ENCODE results near the gene DKKL1.

DKKL1 gene

DNA sequence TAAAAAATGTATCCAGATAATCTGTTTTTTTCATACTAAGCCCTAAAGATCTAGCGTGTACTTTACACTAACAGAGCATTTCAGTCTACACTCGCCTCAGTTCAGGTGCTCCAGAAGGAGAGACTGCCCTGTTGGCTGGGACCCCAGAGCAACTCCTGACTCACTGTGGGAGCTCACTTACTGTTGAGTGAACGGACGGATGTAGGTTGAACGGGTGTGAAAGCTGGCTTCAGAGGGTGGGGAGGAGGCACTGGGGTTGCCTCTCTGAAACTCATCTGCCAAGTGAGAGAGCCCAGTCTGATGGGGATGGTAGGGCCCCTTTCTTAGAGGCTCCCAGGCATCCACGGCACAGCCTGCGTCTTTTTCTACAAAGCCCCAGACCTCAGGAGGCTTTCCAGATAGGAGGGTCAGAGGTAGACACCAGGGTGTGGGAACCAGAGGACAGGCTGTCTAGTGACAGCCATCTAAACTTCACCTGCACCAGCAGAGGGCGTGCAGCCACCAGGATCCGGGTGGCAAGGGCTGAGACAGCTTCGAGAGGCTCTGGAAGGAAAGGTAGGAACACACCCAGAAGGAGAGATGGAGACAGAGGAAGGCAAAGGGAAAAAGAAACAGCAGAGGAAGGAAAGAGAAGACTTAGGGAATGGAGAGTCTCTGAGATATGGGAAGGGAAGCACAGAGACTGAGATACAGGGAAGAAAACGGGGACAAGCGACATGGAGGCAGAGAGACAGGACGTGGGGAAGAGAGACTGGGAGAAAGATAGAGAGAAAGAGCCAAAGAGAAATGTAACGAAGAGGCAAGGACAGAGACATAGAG lies 28.1 kb downstream of the DKKL1 start:
- Histone ChIP-seq H3K27me3 (ENCODE audit: low read depth, low read length) (no peaks in the 10 kb centered on the region), H3K4me3 (ENCODE audit: low read depth in 1 of 2, low read length in 2 of 2) (no peak overlapping the region), H3K27ac (ENCODE audit: low read length) (no peak overlapping the region), H3K4me1 (ENCODE audit: control insufficient read depth in 1 of 2, insufficient read depth in 2 of 2, low read length in 2 of 2) (no peaks in the 10 kb centered on the region), H3K9me3 (ENCODE audit: control insufficient read depth in 1 of 2, low read length in 2 of 2) (no peaks in the 10 kb centered on the region), H3K36me3 (ENCODE audit: control insufficient read depth in 1 of 2, insufficient read depth in 2 of 2, low read length in 2 of 2) (no peaks in the 10 kb centered on the region)

DNA sequence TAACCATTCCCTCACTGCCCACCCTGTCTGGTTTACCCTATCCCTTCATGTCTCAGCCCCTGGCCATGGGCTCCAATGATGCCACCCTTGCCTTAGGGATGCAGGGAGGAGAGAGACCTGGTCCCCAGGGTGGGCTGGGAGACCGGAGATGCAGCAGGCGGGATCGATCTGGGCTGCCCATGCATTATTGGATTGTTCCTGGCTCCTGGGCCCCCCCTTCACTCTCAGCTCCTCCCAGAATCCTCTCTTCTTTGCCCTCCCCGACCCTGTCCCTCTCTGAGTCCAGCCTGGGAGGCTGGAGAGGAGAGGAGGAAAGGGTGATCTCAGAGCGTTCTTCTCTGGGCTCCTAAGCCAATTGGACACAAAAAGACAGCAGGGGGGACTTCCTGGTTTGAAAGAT lies 30.2 kb downstream of the DKKL1 start:
- Histone ChIP-seq H3K4me1 (ENCODE audit: control insufficient read depth in 1 of 2, insufficient read depth in 2 of 2, low read length in 2 of 2) (no peaks in the 10 kb centered on the region), H3K27me3 (ENCODE audit: low read depth, low read length) (no peaks in the 10 kb centered on the region), H3K4me3 (ENCODE audit: low read depth in 1 of 2, low read length in 2 of 2) (no peak overlapping the region)

DNA sequence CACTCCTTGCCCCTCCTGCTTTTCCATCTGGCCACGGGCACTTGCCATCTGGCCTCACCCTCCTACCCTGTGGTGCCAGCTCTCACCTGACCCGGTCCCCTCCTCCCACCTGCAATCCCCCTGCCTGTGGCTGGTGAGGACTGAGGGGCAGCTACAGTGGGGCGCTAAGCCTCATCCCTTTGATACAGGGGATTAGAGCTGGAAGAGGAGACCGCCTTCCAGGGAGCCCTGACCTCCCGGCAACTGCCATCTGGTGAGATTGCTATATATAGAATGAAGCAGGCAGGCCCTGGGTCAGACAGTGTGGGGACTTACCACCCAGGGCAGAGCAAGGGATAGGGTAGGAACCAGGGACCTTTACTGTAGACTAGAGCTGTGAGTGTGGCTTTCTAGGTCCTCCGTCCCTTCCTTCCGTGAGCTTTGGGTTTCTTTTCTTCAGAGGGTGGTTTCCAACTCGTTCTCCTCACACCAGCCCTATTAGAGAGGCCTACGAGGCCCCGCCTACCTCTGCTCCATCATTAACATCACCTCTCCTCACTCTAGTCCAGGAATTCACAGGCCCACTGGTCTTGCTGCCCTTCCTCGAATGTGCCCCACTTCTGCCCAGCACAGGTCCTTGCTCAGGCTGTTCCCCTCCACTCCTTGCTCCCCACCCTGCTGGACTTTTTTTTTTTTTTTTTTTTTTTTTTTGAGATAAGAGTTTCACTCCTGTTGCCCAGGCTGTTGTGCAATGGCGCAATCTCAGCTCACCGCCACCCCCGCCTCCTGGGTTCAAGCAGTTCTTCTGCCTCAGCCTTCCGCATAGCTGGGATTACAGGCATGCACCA lies 32.1 kb downstream of the DKKL1 start:
- no peaks in the 10 kb centered on the region for H3K9me3 ChIP-seq (ENCODE audit: control insufficient read depth in 1 of 2, low read length in 2 of 2)
- H3K27me3 ChIP-seq (ENCODE audit: low read depth, low read length) = no peaks in the 10 kb centered on the region
- H3K4me3 ChIP-seq (ENCODE audit: low read depth in 1 of 2, low read length in 2 of 2) = no peak overlapping the region
- no peaks in the 10 kb centered on the region for H3K4me1 ChIP-seq (ENCODE audit: control insufficient read depth in 1 of 2, insufficient read depth in 2 of 2, low read length in 2 of 2)
- H3K36me3 ChIP-seq (ENCODE audit: control insufficient read depth in 1 of 2, insufficient read depth in 2 of 2, low read length in 2 of 2) = no peaks in the 10 kb centered on the region
- H3K27ac ChIP-seq (ENCODE audit: low read length) = no peak overlapping the region

More for the DNA sequence above, 30.2 kb downstream of the DKKL1 start:
- no peak overlapping the region for H3K27ac ChIP-seq (ENCODE audit: low read length)
- no peaks in the 10 kb centered on the region for H3K9me3 ChIP-seq (ENCODE audit: control insufficient read depth in 1 of 2, low read length in 2 of 2)
- no peaks in the 10 kb centered on the region for H3K36me3 ChIP-seq (ENCODE audit: control insufficient read depth in 1 of 2, insufficient read depth in 2 of 2, low read length in 2 of 2)

DNA sequence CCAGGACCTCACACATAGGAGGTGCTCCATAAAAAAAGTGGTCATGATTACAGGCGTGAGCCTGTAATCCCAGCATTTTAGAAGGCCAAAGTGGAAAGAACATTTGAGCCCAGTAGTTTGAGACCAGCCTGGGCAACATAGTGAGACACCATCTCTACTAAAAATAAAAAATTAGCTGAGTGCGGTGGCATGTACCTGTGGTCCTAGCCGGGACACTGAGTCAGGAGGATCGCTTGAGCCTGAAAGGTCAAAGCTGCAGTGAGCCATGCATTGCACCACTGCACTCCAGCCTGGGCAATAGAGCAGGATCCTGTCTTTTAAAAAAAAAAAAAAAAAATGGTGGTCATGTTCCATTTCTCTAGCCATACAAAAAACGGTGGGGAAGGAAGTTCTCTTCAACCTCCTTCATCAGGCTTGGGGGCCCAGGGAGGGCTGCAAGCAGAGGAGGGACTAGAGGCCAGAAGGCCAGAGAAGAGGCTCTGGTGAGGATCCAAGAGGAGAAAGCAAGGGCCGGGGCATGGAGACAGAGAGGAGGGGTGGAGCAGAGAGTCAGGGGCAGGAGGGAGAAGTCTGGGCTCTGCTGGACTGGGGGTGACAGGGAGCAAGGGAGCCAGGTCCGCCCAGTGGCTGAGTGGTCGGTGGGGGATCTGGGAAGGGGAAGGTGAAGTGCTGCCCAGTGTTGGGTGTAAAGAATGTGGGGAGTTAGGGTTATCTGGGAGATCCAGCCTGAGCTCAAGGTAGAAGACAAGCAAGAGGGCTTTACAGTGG lies 33.2 kb downstream of the DKKL1 start:
- Histone ChIP-seq H3K4me1 (ENCODE audit: control insufficient read depth in 1 of 2, insufficient read depth in 2 of 2, low read length in 2 of 2) (no peaks in the 10 kb centered on the region), H3K9me3 (ENCODE audit: control insufficient read depth in 1 of 2, low read length in 2 of 2) (no peaks in the 10 kb centered on the region), H3K4me3 (ENCODE audit: low read depth in 1 of 2, low read length in 2 of 2) (no peak overlapping the region), H3K36me3 (ENCODE audit: control insufficient read depth in 1 of 2, insufficient read depth in 2 of 2, low read length in 2 of 2) (no peaks in the 10 kb centered on the region), H3K27ac (ENCODE audit: low read length) (no peak overlapping the region), H3K27me3 (ENCODE audit: low read depth, low read length) (no peaks in the 10 kb centered on the region)

DNA sequence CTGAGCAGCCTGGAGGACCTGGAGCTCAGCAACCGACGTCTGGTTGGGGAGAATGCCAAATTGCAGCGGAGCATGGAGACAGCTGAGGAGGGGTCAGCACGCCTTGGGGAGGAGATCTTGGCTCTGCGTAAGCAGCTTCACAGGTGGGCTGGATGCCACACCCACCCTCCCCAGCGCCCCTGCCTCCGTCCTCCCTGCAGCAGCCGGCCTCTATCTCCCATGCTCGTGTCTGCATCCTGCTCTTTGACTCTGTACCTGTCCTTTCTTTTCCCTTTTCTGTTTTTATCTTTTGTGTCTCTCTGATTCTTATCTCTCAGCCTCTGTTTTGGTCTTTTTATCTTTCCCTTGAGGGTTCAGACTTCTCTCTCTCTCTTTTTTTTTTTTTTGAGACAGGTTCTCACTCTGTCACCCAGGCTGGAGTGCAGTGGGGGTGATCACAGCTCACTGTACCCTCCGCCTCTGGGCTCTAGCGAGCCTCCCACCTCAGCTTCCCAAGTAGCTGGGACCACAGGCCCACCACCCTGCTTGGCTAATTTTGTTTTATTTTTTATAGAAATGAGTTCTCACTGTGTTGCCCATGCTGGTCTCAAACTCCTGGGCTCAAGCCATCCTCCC lies 34.4 kb downstream of the DKKL1 start:
- H3K4me1 ChIP-seq (ENCODE audit: control insufficient read depth in 1 of 2, insufficient read depth in 2 of 2, low read length in 2 of 2) = no peaks in the 10 kb centered on the region
- no peaks in the 10 kb centered on the region for H3K27me3 ChIP-seq (ENCODE audit: low read depth, low read length)
- H3K27ac ChIP-seq (ENCODE audit: low read length) = no peak overlapping the region
- no peaks in the 10 kb centered on the region for H3K9me3 ChIP-seq (ENCODE audit: control insufficient read depth in 1 of 2, low read length in 2 of 2)
- no peak overlapping the region for H3K4me3 ChIP-seq (ENCODE audit: low read depth in 1 of 2, low read length in 2 of 2)
- H3K36me3 ChIP-seq (ENCODE audit: control insufficient read depth in 1 of 2, insufficient read depth in 2 of 2, low read length in 2 of 2) = no peaks in the 10 kb centered on the region

DNA sequence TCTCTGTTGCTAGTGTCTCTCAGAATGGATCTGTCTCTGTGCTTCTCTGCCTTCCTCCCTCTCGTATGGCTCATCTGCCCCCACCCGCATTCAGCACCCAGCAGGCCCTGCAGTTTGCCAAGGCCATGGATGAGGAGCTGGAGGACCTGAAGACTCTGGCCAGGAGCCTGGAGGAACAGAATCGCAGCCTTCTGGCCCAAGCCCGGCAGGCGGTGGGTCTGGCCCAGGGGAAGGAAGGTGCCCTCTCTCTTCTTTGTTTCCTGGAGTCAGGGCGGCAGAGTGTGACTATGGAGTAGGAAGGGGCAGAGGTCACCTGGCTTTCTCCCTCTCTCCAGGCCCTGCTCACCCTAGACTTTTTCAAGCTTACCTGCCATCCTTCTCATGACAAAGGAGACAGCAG lies 35.3 kb downstream of the DKKL1 start:
- Histone ChIP-seq H3K27me3 (ENCODE audit: low read depth, low read length) (no peaks in the 10 kb centered on the region), H3K9me3 (ENCODE audit: control insufficient read depth in 1 of 2, low read length in 2 of 2) (no peaks in the 10 kb centered on the region), H3K4me3 (ENCODE audit: low read depth in 1 of 2, low read length in 2 of 2) (no peak overlapping the region), H3K36me3 (ENCODE audit: control insufficient read depth in 1 of 2, insufficient read depth in 2 of 2, low read length in 2 of 2) (no peaks in the 10 kb centered on the region), H3K27ac (ENCODE audit: low read length) (no peak overlapping the region), H3K4me1 (ENCODE audit: control insufficient read depth in 1 of 2, insufficient read depth in 2 of 2, low read length in 2 of 2) (no peaks in the 10 kb centered on the region)

DNA sequence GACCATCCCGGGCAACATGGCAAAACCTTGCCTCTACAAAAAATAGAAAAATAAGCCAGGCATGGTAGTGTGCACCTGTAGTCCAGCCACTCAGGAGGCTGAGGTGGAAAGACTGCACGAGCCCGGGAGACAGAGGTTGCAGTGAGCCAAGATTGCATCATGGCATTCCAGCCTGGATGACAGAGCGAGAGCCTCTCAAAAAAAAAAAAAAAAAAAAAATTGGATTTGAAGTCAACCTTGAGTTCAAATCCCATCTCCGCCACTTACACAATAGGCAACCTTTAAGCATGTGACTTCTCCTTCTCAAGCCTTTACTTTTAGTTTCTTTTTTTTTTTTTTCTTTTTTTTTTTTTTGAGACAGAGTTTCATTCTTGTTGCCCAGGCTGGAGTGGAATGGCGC lies 36.4 kb downstream of the DKKL1 start:
- no peak overlapping the region for H3K4me3 ChIP-seq (ENCODE audit: low read depth in 1 of 2, low read length in 2 of 2)
- no peaks in the 10 kb centered on the region for H3K27me3 ChIP-seq (ENCODE audit: low read depth, low read length)
- H3K4me1 ChIP-seq (ENCODE audit: control insufficient read depth in 1 of 2, insufficient read depth in 2 of 2, low read length in 2 of 2) = no peaks in the 10 kb centered on the region
- no peaks in the 10 kb centered on the region for H3K9me3 ChIP-seq (ENCODE audit: control insufficient read depth in 1 of 2, low read length in 2 of 2)
- no peaks in the 10 kb centered on the region for H3K36me3 ChIP-seq (ENCODE audit: control insufficient read depth in 1 of 2, insufficient read depth in 2 of 2, low read length in 2 of 2)
- H3K27ac ChIP-seq (ENCODE audit: low read length) = no peak overlapping the region

DNA sequence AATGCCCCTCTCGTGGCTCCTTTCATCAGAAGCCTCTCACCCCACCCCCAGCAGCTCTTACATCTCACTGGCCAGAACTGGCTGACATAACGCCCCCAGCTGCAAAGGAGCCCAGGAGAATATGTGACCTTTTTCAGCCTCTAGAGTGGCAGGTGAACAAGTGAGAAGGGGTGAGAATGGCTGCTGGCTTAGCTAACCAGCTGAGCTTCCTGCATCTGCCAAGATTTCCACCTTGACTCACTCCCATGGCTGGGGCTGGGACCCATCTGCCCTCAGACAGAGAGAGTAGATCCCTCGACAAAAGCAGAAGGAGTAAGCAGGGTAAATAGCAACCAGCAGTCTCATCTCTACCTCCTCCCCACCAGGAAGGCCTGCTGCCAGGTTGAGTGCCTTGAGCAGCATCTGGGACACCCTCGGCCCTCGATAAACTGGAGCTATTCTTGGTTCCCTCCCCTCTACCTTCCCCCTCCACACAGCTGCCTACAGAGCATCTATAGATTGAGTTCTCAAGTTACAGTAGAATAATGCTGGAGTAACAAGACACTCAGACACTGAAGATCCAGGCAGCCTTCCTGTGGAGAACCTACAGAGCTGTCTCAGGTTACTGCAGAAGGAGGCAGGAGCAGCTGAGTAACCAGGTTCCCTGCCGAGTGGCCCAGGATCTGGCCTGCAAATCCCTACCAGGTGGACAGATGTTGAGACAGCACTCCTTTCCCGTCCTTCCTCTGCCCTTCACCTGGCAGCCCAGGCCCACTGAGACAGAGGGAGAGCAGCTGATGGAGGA lies 39.9 kb downstream of the DKKL1 start:
- Histone ChIP-seq H3K4me1 (ENCODE audit: control insufficient read depth in 1 of 2, insufficient read depth in 2 of 2, low read length in 2 of 2) (no peaks in the 10 kb centered on the region), H3K27me3 (ENCODE audit: low read depth, low read length) (no peaks in the 10 kb centered on the region), H3K9me3 (ENCODE audit: control insufficient read depth in 1 of 2, low read length in 2 of 2) (no peaks in the 10 kb centered on the region), H3K4me3 (ENCODE audit: low read depth in 1 of 2, low read length in 2 of 2) (no peak overlapping the region), H3K36me3 (ENCODE audit: control insufficient read depth in 1 of 2, insufficient read depth in 2 of 2, low read length in 2 of 2) (no peaks in the 10 kb centered on the region), H3K27ac (ENCODE audit: low read length) (no peak overlapping the region)

DNA sequence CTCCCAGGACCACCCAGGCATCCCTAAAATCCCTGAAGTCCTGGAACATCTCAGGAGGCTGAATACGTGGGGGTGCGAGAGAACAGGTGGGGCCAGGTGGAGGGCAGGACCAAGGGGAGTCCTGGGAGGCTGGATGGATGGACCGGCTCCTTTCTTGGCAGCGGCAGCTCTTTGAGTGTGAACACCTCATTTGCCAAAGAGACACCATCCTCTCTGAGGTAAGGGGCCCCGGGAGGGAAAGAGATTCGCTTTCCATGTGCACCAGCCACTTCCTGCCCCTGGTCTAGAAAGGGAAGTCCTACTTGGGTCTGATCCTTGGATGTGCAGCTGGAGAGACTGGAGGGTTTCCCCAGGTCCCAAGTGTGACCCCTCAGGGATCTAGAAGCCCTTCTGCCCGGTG lies 43.4 kb downstream of the DKKL1 start:
- Histone ChIP-seq H3K9me3 (ENCODE audit: control insufficient read depth in 1 of 2, low read length in 2 of 2) (no peaks in the 10 kb centered on the region), H3K27me3 (ENCODE audit: low read depth, low read length) (no peaks in the 10 kb centered on the region), H3K36me3 (ENCODE audit: control insufficient read depth in 1 of 2, insufficient read depth in 2 of 2, low read length in 2 of 2) (no peaks in the 10 kb centered on the region), H3K27ac (ENCODE audit: low read length) (no peak overlapping the region), H3K4me1 (ENCODE audit: control insufficient read depth in 1 of 2, insufficient read depth in 2 of 2, low read length in 2 of 2) (no peaks in the 10 kb centered on the region), H3K4me3 (ENCODE audit: low read depth in 1 of 2, low read length in 2 of 2) (no peak overlapping the region)

DNA sequence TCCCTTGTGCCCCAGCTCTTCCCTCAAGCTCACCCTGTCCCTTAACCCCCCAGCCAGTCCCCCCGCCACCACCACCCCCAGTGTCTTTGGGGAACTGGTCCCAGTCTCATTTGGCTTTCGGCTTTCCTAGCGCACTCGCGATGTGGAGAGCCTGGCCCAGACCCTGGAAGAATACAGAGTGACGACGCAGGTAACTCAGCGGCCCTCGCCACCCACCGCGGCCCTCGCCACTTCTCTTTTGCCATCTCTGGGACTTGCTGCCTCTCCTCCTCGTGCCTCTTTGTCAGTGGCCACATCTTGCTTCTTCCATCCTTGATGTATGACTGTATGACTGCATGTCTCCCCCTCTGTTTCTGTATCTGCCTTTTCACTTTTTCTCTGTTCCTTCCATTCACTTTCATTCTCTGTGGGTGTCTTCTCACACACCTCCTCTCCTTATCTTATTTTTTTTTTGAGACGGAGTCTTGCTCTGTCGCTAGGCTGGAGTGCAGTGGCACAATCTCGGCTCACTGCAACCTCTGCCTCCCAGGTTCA lies 43.9 kb downstream of the DKKL1 start:
- no peaks in the 10 kb centered on the region for H3K36me3 ChIP-seq (ENCODE audit: control insufficient read depth in 1 of 2, insufficient read depth in 2 of 2, low read length in 2 of 2)
- no peaks in the 10 kb centered on the region for H3K9me3 ChIP-seq (ENCODE audit: control insufficient read depth in 1 of 2, low read length in 2 of 2)
- H3K27ac ChIP-seq (ENCODE audit: low read length) = no peak overlapping the region
- no peaks in the 10 kb centered on the region for H3K27me3 ChIP-seq (ENCODE audit: low read depth, low read length)
- H3K4me1 ChIP-seq (ENCODE audit: control insufficient read depth in 1 of 2, insufficient read depth in 2 of 2, low read length in 2 of 2) = no peaks in the 10 kb centered on the region
- no peak overlapping the region for H3K4me3 ChIP-seq (ENCODE audit: low read depth in 1 of 2, low read length in 2 of 2)

Data from muscle layer of duodenum (tissue), 2 donors.